GM19238 (cell line): Measurements from ENCODE around the gene GMPPA.
A peak's percentile ranks its signal among the peaks of the same experiment; 100 is the strongest.

Source experiments
- DNase-seq: peaks from one replicate; pipeline ENCODE4 v3.0.0; 2011; ENCODE audit warnings: low spot score; ENCODE audit not compliant: insufficient read length

GMPPA gene

GRCh38 chr2:219537657-219538488 lies 39.2 kb downstream of the GMPPA start:
- DNase-seq: no peak

- no peak for DNase-seq
These were observed 39.8 kb downstream of the GMPPA start for GRCh38 chr2:219538504-219538951.

- DNase-seq: no peak
These were observed 40.5 kb downstream of the GMPPA start for GRCh38 chr2:219538956-219539788.

- DNase-seq: no peak
These were observed 41.4 kb downstream of the GMPPA start for GRCh38 chr2:219539926-219540678.

- no peak for DNase-seq
These were observed 42.3 kb downstream of the GMPPA start for GRCh38 chr2:219540784-219541504.

GRCh38 chr2:219541611-219542180 lies 43.0 kb downstream of the GMPPA start:
- DNase-seq: peak; percentile 94

- DNase-seq: peak; percentile 46
These were observed 44.4 kb downstream of the GMPPA start for GRCh38 chr2:219542931-219543595.

GRCh38 chr2:219543596-219544358 lies 45.1 kb downstream of the GMPPA start, which contains the start of the genes CHPF and TMEM198:
TSS of gene CHPF (minus strand) at chr2:219543809. CDS start at chr2:219543538, 271 bp downstream.
TSS of gene TMEM198 (plus strand) at chr2:219544028. CDS start at chr2:219544728, 700 bp downstream.
- peak; percentile 99 for DNase-seq

GRCh38 chr2:219544567-219544966 lies 45.9 kb downstream of the GMPPA start:
- DNase-seq: no peak

- no peak for DNase-seq
These were observed 46.7 kb downstream of the GMPPA start for GRCh38 chr2:219545295-219545942.

- no peak for DNase-seq
These were observed 47.3 kb downstream of the GMPPA start for GRCh38 chr2:219545943-219546352.

- DNase-seq: no peak
These were observed 48.9 kb downstream of the GMPPA start for GRCh38 chr2:219547621-219548020.

- DNase-seq: no peak
These were observed 50.3 kb downstream of the GMPPA start for GRCh38 chr2:219548990-219549389.

GRCh38 chr2:219549619-219550018 lies 50.9 kb downstream of the GMPPA start:
- DNase-seq: no peak

GRCh38 chr2:219551441-219552381 lies 53.0 kb downstream of the GMPPA start:
- no peak for DNase-seq

- DNase-seq: peak; percentile 92
These were observed 53.9 kb downstream of the GMPPA start for GRCh38 chr2:219552382-219553167.

GRCh38 chr2:219553168-219553417 lies 54.4 kb downstream of the GMPPA start:
- no peak for DNase-seq
